Inflammatory macrophage treated with lipopolysaccharide for 4 hours (primary cell): ENCODE measurements around the gene F10.
"Not testable (repeated sequence)": the region's sequence is repeated elsewhere in the genome, so short reads cannot be mapped to it uniquely, and the experiment has no call there.

ENCODE experiments used
- DNase-seq: peaks from one replicate; pipeline ENCODE4 v3.0.0-alpha.2; 2020

F10 gene

GRCh38 chr13:113122550-113123225 lies at the start of gene F10:
Gene F10, plus strand, starts transcription at chr13:113122799. Its CDS starts 57 bp downstream, at chr13:113122856.
- DNase-seq: no peak

GRCh38 chr13:113073942-113074341 lies 48.7 kb upstream of the F10 start:
- no peak for DNase-seq

GRCh38 chr13:113074401-113074800 lies 48.2 kb upstream of the F10 start:
- no peak for DNase-seq

- no peak for DNase-seq
Measured at GRCh38 chr13:113074876-113075275, 47.7 kb upstream of the F10 start.

- DNase-seq: no peak
Measured at GRCh38 chr13:113075711-113076110, 46.9 kb upstream of the F10 start.

GRCh38 chr13:113076681-113077401 lies 45.8 kb upstream of the F10 start:
- DNase-seq: no peak

- DNase-seq: no peak
Measured at GRCh38 chr13:113077566-113077952, 45.0 kb upstream of the F10 start.

GRCh38 chr13:113077953-113078901 lies 44.4 kb upstream of the F10 start:
- DNase-seq: no peak

GRCh38 chr13:113078902-113079780 lies 43.5 kb upstream of the F10 start:
- no peak for DNase-seq

GRCh38 chr13:113079781-113080080 lies 42.9 kb upstream of the F10 start:
- DNase-seq: not testable (repeated sequence)

- no peak for DNase-seq
Measured at GRCh38 chr13:113080361-113080831, 42.2 kb upstream of the F10 start.

GRCh38 chr13:113080901-113081521 lies 41.6 kb upstream of the F10 start:
- DNase-seq: no peak

GRCh38 chr13:113082198-113083021 lies 40.2 kb upstream of the F10 start:
- DNase-seq: no peak

GRCh38 chr13:113083022-113083373 lies 39.6 kb upstream of the F10 start:
- DNase-seq: no peak

GRCh38 chr13:113083402-113084061 lies 39.1 kb upstream of the F10 start:
- no peak for DNase-seq

- no peak for DNase-seq
Measured at GRCh38 chr13:113084094-113084942, 38.3 kb upstream of the F10 start.

- DNase-seq: no peak
Measured at GRCh38 chr13:113084943-113085540, 37.6 kb upstream of the F10 start.

- DNase-seq: no peak
Measured at GRCh38 chr13:113086031-113086750, 36.4 kb upstream of the F10 start.
